Fibroblast of the aortic adventitia (primary cell): ENCODE data around the gene CEP170B. TPM values are rescaled to one million over a fixed set of nuclear protein-coding genes. Genes with fewer than 3 reads are reported as not detected.
"Not testable (repeated sequence)": the region's sequence is repeated elsewhere in the genome, so short reads cannot be mapped to it uniquely, and the experiment has no call there.

Experiments
- DNase-seq: peaks from one replicate; pipeline ENCODE4 v3.0.0-alpha.2; 2010; ENCODE audit warnings: low read depth
- H3K4me3 ChIP-seq: 2 replicates; pipeline ENCODE4 v1.5.1; 2011; ENCODE audit warnings: low read depth, mild to moderate bottlenecking, control low read depth, low read length, moderate library complexity
- total RNA-seq: library from RNA; depleted of rRNA; stranded (reverse); fragments of >200 nt; gene quantifications from 2 replicates; pipeline ENCODE4 v1.2.3, GENCODE V29; 2012; ENCODE audit warnings: low replicate concordance
- TF ChIP-seq, protein P1 (sequence below): IDR thresholded peaks from 2 replicates; pipeline ENCODE4 v1.5.1; 2011; ENCODE audit warnings: mild to moderate bottlenecking, low read length, control low read depth, inconsistent platforms; ENCODE audit not compliant: insufficient read depth

Gene CEP170B
- total RNA-seq, 1 donor, result 18.2 TPM

DNA sequence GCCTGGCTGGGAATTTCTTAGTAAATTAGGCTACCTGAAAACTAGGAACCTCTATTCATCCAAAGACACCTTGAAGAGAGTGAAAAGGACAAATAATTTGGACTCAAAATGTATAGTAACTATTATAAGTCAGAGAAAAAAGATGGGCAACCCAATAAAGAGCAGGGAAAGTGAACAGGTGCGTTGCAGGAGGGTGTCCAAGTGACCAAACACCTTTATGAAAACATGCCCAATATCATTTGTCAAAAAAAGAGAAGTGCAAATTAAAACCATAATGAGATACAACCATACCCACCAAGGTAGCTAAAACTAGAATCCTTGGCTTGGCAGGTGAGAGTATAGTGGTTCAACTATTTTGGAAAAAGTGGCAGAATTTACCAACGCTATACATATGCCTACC lies 34.7 kb downstream of the CEP170B start:
- DNase-seq, result no peak
- TF ChIP-seq, protein P1, sequence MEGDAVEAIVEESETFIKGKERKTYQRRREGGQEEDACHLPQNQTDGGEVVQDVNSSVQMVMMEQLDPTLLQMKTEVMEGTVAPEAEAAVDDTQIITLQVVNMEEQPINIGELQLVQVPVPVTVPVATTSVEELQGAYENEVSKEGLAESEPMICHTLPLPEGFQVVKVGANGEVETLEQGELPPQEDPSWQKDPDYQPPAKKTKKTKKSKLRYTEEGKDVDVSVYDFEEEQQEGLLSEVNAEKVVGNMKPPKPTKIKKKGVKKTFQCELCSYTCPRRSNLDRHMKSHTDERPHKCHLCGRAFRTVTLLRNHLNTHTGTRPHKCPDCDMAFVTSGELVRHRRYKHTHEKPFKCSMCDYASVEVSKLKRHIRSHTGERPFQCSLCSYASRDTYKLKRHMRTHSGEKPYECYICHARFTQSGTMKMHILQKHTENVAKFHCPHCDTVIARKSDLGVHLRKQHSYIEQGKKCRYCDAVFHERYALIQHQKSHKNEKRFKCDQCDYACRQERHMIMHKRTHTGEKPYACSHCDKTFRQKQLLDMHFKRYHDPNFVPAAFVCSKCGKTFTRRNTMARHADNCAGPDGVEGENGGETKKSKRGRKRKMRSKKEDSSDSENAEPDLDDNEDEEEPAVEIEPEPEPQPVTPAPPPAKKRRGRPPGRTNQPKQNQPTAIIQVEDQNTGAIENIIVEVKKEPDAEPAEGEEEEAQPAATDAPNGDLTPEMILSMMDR, result no peak
- no peak overlapping the region for H3K4me3 ChIP-seq

GRCh38 chr14:104900639-104901512 lies 35.8 kb downstream of the CEP170B start:
- TF ChIP-seq, protein P1, result no peak
- DNase-seq, result no peak
- H3K4me3 ChIP-seq, result no peak overlapping the region

GRCh38 chr14:104903990-104904389 lies 38.9 kb downstream of the CEP170B start:
- DNase-seq, result no peak

GRCh38 chr14:104904650-104905578 lies 39.8 kb downstream of the CEP170B start:
- not testable (repeated sequence) for H3K4me3 ChIP-seq, DNase-seq

More at GRCh38 chr14:104903990-104904389, 38.9 kb downstream of the CEP170B start:
- no peak overlapping the region for H3K4me3 ChIP-seq
- TF ChIP-seq, protein P1, result no peak

GRCh38 chr14:104905579-104905933 lies 40.5 kb downstream of the CEP170B start:
- not testable (repeated sequence) for DNase-seq, H3K4me3 ChIP-seq

- no peak for DNase-seq
- H3K4me3 ChIP-seq, result no peak overlapping the region
- TF ChIP-seq, protein P1, result no peak
Measured at GRCh38 chr14:104908303-104908702, 43.2 kb downstream of the CEP170B start.

DNA sequence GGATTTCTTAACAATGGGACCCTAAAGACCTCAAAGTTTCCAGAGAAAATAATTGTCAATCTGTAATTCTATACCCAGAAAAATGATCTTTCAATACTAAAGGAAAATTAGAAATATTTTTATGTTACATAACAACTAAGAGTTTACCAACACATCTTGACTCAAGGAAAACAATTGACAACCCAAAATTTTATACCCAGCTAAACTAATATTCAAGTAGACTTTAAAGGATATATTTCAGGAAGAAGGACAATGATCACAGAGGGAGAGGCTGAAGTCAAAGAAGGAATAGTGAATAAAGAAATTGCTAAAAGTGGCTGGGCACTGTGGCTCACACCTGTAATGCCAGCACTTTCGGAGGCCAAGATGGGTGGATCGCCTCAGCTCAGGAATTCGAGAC lies 47.0 kb downstream of the CEP170B start:
- TF ChIP-seq, protein P1, result no peak
- no peak overlapping the region for H3K4me3 ChIP-seq
- DNase-seq, result no peak
